NOMO-1 treated with DMSO at 0.1 percent for 48 hours (cell line): ENCODE measurements around the gene R3HDM2.

Experiments
- DNase-seq: peaks from one replicate; lab custom pipeline; 2025; ENCODE audit not compliant: unreplicated experiment; lab: John Stamatoyannopoulos, UW

The R3HDM2 gene

DNA sequence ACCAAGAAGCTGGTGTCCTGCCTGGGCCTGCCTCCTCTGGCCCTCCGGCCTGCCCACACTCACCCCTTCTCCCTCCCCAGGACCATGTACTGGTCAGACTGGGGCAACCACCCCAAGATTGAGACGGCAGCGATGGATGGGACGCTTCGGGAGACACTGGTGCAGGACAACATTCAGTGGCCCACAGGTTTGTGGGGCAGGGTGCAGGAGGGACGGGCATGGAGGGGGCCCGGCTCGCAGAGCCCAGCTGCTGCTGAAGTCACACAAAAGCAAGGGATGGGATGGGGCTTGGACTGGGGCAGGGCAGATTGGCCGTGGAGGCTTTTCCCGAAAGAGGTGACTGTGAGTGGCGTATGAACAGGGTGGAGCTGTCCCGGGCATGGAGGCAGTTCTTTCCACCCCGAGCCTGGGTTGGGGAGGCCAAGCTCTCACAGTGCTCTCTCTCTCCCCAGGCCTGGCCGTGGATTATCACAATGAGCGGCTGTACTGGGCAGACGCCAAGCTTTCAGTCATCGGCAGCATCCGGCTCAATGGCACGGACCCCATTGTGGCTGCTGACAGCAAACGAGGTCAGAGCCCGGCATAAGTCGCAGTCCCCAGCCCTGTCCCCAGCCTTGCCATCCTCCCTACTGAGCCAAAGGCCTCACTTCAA, 222.1 kb downstream of the R3HDM2 start:
- DNase-seq: no peak

DNA sequence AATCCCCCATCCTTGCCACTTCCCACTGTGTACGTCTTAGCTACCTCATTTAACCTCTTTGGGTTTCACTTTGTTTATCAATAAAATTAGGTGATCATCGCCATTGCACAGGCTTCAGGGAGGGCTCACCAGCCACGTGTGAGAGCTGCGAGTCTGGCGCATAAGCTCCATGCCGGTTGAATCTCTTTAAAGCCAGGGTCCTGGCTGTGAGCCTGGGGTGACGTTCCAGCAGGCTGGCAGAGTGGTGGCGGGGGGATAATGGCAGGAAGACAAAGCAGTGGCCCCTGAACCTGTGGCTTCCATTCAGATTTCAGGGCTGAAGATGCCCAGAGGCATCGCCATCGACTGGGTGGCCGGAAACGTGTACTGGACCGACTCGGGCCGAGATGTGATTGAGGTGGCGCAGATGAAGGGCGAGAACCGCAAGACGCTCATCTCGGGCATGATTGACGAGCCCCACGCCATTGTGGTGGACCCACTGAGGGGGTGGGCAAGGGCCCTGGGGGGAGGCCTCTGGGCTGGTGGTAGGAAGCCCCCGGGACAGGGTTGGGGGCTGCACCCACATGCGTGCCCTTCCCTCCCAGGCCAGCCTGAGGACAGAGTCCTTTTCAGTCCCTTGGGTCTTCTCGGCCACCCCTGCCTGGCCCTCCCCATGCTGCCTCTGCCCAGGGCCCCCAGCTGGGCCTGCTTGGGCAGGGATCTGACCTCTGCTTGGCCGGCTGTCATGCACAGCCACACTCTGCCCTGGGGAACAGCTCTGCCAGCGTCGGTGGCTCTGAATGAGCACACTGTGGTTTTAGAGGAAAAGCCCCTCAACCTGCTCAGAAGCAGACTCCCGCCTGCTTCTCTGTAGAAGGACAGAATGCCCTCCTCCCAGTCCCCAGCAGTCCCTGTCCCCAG, 222.9 kb downstream of the R3HDM2 start:
- DNase-seq: no peak

DNA sequence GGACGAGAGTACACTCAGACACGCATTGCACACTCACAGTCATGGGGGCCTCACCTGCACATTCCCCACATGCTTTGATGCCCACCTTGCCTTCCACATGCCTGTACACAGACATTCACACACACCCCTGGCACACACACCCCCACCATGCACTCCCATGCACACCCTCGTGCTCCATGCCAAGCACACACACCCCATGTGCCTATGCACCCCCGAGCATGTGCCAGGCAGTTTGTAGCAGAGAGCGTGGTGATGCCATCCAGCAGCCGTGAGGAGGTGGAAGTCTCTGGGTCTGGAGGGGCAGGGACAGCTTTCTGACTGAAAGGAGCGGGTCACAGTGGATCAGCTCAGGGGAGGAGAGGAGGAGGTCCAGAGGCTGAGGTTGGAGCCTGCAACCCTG, 224.9 kb downstream of the R3HDM2 start:
- DNase-seq: no peak

DNA sequence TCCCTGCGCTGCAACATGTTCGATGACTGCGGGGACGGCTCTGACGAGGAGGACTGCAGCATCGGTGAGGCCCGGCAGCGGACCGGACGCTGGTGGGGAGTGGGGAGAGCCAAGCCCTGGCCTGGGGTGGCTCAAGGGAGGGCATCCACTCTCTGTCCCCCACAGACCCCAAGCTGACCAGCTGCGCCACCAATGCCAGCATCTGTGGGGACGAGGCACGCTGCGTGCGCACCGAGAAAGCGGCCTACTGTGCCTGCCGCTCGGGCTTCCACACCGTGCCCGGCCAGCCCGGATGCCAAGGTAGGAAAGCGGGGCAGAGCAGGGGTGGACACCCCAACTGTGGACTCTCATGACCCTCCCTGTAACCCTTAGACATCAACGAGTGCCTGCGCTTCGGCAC, 225.7 kb downstream of the R3HDM2 start:
- DNase-seq: no peak

DNA sequence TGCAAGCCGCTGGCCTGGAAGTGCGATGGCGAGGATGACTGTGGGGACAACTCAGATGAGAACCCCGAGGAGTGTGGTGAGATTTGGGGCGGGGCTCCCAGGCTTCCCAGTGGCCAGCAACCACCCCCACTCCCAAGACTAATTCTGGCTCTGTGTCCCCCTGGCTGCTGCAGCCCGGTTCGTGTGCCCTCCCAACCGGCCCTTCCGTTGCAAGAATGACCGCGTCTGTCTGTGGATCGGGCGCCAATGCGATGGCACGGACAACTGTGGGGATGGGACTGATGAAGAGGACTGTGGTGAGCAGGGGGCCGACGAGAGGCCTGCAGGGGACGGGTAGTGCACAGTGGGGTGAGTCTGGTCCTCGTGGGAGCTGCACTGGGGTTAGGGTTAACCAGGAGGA, 226.4 kb downstream of the R3HDM2 start:
- DNase-seq: no peak

DNA sequence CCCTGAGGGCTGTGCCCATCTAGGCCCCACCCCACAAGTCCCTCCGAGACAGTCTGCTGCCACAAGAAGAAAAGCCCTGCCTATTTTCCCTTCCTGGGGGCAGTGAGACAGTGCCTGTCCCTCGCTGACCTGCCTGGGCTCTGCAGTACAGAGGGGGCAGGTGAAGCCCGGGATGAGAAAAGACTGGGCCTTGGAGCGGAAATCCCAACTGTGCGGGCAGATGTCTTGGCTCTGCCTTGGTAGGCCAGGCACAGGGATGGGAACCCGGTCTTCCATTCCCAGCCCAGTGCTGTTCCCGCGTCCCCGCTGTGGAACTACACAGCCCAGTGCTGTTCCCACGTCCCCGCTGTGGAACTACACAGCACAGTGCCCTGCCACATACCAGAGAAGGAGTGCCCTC, 227.1 kb downstream of the R3HDM2 start:
- no peak for DNase-seq
